Fibroblast of villous mesenchyme (primary cell): ENCODE measurements around the gene PDE4D. TPM values are rescaled to one million over a fixed set of nuclear protein-coding genes. Genes with fewer than 3 reads are reported as not detected.

Experiments
- DNase-seq: peaks from one replicate; pipeline ENCODE4 v3.0.0-alpha.2; 2010; ENCODE audit warnings: low read depth
- H3K4me3 ChIP-seq: 2 replicates; pipeline ENCODE4 v1.5.1; 2011; ENCODE audit warnings: low read depth, mild to moderate bottlenecking, low read length
- total RNA-seq: library from RNA; depleted of rRNA; stranded (reverse); fragments of >200 nt; gene quantifications from 2 replicates; pipeline ENCODE4 v1.2.3, GENCODE V29; 2012
- TF ChIP-seq, protein P1 (sequence below): IDR thresholded peaks from 2 replicates; pipeline ENCODE4 v1.5.1; 2012; ENCODE audit warnings: low read depth, mild to moderate bottlenecking, low read length; ENCODE audit not compliant: insufficient read depth

The PDE4D gene
- total RNA-seq, 1 donor: 6.0 TPM

DNA sequence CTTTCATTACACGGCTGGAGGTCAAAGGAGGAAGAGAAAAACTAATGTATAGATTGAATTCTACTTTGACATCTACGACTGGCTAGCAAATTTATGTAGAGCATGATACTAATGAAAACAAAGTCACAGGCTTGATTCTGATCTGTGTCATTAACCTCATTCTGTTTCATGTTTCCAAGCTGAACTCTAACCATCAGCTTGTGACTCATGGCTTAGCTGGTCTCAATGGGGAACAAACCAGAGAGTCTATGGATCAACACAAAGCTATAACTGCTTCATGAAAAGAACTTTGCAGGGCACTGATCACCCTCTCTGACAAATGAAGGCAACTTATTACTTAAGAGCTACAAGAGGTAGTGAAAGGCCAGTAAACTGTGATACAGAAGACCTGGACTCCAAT, 23.6 kb upstream of the PDE4D start:
- DNase-seq: peak; percentile 7
- no peak overlapping the region for H3K4me3 ChIP-seq
- TF ChIP-seq, protein P1, sequence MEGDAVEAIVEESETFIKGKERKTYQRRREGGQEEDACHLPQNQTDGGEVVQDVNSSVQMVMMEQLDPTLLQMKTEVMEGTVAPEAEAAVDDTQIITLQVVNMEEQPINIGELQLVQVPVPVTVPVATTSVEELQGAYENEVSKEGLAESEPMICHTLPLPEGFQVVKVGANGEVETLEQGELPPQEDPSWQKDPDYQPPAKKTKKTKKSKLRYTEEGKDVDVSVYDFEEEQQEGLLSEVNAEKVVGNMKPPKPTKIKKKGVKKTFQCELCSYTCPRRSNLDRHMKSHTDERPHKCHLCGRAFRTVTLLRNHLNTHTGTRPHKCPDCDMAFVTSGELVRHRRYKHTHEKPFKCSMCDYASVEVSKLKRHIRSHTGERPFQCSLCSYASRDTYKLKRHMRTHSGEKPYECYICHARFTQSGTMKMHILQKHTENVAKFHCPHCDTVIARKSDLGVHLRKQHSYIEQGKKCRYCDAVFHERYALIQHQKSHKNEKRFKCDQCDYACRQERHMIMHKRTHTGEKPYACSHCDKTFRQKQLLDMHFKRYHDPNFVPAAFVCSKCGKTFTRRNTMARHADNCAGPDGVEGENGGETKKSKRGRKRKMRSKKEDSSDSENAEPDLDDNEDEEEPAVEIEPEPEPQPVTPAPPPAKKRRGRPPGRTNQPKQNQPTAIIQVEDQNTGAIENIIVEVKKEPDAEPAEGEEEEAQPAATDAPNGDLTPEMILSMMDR: no peak

DNA sequence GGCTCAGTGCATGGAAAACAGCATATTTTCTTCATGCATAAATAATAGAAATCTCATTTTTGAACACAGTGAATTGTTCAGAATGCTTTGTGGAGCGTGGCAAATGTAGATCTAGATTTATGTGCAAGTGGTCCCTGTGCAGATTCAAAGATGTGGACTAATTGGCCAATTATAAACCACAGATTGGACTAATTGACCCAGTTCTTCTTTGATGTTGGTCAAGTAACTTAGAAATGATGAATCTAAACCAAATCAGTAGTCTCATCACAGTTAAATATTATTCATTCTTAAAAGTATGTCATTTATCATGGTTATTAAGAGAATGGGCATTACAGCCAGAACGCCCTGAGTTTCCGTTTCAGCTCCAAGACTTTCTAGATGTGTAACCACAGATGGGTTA, 11.7 kb upstream of the PDE4D start:
- no peak for DNase-seq
- TF ChIP-seq, protein P1: no peak
- H3K4me3 ChIP-seq: no peak overlapping the region

DNA sequence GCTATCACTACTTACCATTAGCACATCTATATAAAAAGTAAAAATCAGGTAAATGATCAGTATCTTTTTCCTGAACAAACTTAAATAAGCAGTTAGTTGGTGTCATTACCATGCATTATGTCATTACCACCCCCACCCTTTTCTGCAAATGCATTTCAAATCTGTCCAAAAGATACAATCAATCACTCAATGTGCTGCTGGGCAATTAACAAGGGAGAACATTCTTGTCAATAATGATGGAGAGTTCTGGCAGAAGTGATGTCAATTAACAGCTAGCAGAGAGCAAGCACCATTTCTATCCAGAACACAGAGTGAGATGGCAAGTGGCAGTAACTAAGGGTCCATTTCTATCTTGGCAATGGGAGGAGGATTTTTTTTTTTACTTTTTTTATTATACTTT, 3.5 kb upstream of the PDE4D start:
- DNase-seq: no peak
- H3K4me3 ChIP-seq: no peak overlapping the region
- TF ChIP-seq, protein P1: no peak

DNA sequence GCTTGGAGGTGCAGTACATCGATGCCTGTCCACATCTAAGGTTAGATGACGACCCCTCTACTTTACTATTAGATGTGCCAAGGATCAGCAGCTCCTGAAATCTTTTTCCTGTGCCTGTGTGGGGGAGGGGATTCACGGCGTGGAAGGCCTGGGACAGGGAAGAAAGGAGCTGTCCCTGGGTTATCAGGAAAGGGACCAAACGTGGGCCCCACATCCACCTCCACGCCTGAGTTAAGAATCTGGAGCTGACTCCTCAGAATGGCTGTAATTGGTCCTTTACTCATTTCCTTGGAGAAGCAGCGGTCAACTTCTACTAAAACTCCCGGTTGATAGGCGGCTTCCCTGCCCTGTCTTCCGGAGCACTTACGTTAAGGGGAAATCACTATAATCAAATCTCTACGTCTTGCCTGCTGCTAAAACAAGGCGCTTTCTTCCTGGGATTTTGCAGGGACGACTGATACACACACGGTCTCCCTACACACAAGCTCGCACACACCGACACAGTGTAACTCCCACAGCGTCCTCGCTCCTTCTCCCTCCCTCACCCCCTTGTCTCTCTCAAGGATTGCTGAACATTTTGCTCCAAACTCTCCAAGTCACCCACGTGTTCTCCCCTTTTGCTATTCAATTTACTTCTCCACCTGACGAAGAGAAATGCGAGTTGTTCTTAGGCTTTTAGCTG, 1.4 kb downstream of the PDE4D start:
- peak overlapping the region; percentile 55 for H3K4me3 ChIP-seq
- peak; percentile 17 for DNase-seq
- TF ChIP-seq, protein P1: no peak

DNA sequence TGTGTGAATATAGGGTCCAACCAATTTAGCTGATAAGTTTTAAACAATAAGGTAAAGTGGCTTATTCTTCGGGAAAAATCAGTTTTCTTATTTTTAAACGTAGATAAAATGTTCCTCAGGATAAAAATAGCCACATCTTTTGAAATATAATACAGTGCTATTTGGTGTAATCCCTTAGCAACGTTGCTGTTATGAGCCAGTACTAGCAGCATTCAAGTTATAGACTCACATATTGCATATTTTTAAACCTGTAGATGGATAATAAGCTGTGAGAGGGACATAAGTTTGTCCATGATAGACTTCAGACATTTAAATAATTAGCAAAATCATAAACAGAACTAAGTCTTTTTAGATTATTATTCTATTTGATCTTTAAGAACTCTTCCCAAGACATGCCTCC, 6.3 kb downstream of the PDE4D start:
- TF ChIP-seq, protein P1: no peak
- no peak overlapping the region for H3K4me3 ChIP-seq
- peak; percentile 11 for DNase-seq

DNA sequence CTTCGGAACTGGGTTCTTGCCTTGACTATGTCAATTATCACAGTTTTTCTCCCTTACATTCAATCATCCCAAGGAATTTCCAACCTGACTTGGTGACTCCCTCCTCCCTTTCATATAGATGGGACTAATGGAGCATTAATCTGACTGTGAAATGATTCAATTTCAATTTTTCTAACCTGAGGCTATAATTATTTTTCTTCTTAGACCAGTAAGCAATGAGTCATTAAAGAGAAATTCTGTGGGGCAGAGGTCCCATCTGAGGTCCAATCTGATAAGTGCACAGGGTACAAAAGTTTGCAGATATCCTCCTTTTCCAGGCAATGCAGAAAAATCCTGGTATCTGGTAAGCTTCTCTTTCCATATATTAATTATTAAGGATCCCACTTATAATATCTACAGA, 18.9 kb downstream of the PDE4D start:
- DNase-seq: no peak
- no peak overlapping the region for H3K4me3 ChIP-seq
- TF ChIP-seq, protein P1: no peak

DNA sequence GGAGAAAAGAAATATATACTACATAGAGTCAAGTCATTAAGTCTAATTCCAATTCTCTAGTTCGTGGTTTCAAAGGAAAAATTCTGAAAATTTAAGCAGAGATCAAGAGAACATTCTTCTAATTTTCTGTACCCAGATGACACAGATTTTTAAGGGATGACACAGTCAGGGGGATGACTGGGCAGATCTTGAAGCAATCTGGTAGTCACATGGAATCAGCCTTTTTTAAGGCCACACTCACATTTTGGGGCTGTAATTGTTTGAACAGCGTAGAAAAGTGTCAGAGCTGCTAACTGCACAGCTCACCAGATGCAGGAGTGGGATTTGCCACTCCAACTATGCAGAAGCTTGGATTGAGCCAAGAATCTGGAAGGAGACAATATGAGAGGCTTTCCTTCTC, 20.4 kb downstream of the PDE4D start:
- peak; percentile 70 for DNase-seq
- TF ChIP-seq, protein P1: no peak
- H3K4me3 ChIP-seq: no peak overlapping the region
